ENCODE measurements around the gene ZNF24. TPM values are rescaled to one million over a fixed set of nuclear protein-coding genes. Genes with fewer than 3 reads are reported as not detected.

ZNF24 gene
- total RNA-seq, 3 donors from 2014 or later: 39.0 to 79.0 (median 52.8) TPM

- no peak overlapping the region for H3K4me3 ChIP-seq
- H3K27ac ChIP-seq: no peak overlapping the region
- no peaks in the 10 kb centered on the region for H3K36me3 ChIP-seq
- intact Hi-C loops (cut with DNase I; ENCODE audit: low total_unique reads): no loop called here
- TF ChIP-seq POLR2AphosphoS5 (IDR thresholded peaks at IDR 0.05): no peak
- TF ChIP-seq CTCF (IDR thresholded peaks at IDR 0.05): no peak
- no peak for TF ChIP-seq POLR2A (IDR thresholded peaks at IDR 0.05)
- no peak for DNase-seq (ENCODE audit: low spot score in 2 of 2)
- no peaks in the 10 kb centered on the region for H3K4me1 ChIP-seq
- no peaks in the 10 kb centered on the region for H3K9me3 ChIP-seq
- no peaks in the 10 kb centered on the region for H3K27me3 ChIP-seq
These were observed 19.1 kb downstream of the ZNF24 start for GRCh38 chr18:35324926-35325655.

GRCh38 chr18:35322486-35323458 is 21.4 kb downstream of the ZNF24 start:
- Histone ChIP-seq H3K4me1 (no peaks in the 10 kb centered on the region), H3K4me3 (no peak overlapping the region), H3K27ac (no peak overlapping the region), H3K36me3 (no peaks in the 10 kb centered on the region), H3K9me3 (no peaks in the 10 kb centered on the region), H3K27me3 (no peaks in the 10 kb centered on the region)
- intact Hi-C loops (cut with DNase I; ENCODE audit: low total_unique reads): no loop called here
- no peak for TF ChIP-seq CTCF (IDR thresholded peaks at IDR 0.05)
- no peak for TF ChIP-seq POLR2A (IDR thresholded peaks at IDR 0.05)
- TF ChIP-seq POLR2AphosphoS5 (IDR thresholded peaks at IDR 0.05): no peak
- DNase-seq (ENCODE audit: low spot score in 2 of 2): no peak

GRCh38 chr18:35311496-35311895 is 32.7 kb downstream of the ZNF24 start:
- no peak for DNase-seq (ENCODE audit: low spot score in 2 of 2)
- intact Hi-C loops (cut with DNase I; ENCODE audit: low total_unique reads): no loop called here
- H3K4me3 ChIP-seq: no peak overlapping the region
- no peaks in the 10 kb centered on the region for H3K36me3 ChIP-seq
- no peaks in the 10 kb centered on the region for H3K4me1 ChIP-seq
- no peaks in the 10 kb centered on the region for H3K27me3 ChIP-seq
- TF ChIP-seq POLR2AphosphoS5 (IDR thresholded peaks at IDR 0.05): no peak
- TF ChIP-seq POLR2A (IDR thresholded peaks at IDR 0.05): no peak
- TF ChIP-seq CTCF (IDR thresholded peaks at IDR 0.05): no peak
- peaks cover 35 to 38% of the 10 kb centered on the region in 2 donors for H3K9me3 ChIP-seq
- no peak overlapping the region for H3K27ac ChIP-seq

- Histone ChIP-seq H3K36me3 (no peaks in the 10 kb centered on the region), H3K27ac (no peak overlapping the region), H3K9me3 (peaks cover 74 to 82% of the 10 kb centered on the region in 2 donors), H3K4me1 (no peaks in the 10 kb centered on the region), H3K4me3 (no peak overlapping the region), H3K27me3 (no peaks in the 10 kb centered on the region)
- no peak for DNase-seq (ENCODE audit: low spot score in 2 of 2)
- intact Hi-C loops (cut with DNase I; ENCODE audit: low total_unique reads): no loop called here
- TF ChIP-seq CTCF (IDR thresholded peaks at IDR 0.05) (no peak), POLR2A (IDR thresholded peaks at IDR 0.05) (no peak), POLR2AphosphoS5 (IDR thresholded peaks at IDR 0.05) (no peak)
These were observed 37.5 kb downstream of the ZNF24 start for GRCh38 chr18:35306588-35307250.

Data from breast epithelium (tissue), 4 donors.